ENCODE results near the gene CD2AP.

CD2AP gene

DNA sequence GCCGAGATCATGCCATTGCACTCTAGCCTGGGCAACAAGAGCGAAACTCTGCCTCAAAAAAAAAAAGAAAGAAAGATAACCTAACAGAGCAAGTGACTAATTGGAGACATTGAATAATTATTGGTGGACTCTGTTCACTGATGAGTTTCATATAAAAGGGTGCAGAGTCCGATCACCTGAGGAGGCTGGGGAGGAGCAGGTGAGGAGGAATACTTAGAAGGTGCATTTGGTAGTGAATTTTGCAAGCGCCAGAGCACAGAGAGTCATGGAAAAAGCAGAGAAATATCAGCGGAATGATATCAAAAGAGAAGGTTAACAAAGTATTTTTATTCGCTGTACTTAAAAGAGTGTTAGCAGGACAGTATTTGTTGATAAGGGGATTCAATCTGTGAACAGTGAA lies 44.4 kb downstream of the CD2AP start:
- DNase-seq (ENCODE audit: low read depth), result no peak
- TF ChIP-seq, protein P1, sequence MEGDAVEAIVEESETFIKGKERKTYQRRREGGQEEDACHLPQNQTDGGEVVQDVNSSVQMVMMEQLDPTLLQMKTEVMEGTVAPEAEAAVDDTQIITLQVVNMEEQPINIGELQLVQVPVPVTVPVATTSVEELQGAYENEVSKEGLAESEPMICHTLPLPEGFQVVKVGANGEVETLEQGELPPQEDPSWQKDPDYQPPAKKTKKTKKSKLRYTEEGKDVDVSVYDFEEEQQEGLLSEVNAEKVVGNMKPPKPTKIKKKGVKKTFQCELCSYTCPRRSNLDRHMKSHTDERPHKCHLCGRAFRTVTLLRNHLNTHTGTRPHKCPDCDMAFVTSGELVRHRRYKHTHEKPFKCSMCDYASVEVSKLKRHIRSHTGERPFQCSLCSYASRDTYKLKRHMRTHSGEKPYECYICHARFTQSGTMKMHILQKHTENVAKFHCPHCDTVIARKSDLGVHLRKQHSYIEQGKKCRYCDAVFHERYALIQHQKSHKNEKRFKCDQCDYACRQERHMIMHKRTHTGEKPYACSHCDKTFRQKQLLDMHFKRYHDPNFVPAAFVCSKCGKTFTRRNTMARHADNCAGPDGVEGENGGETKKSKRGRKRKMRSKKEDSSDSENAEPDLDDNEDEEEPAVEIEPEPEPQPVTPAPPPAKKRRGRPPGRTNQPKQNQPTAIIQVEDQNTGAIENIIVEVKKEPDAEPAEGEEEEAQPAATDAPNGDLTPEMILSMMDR (IDR thresholded peaks at IDR 0.05; ENCODE audit: insufficient read depth, low read depth, low read length, missing control alignments), result no peak
- no peak overlapping the region for H3K4me3 ChIP-seq (ENCODE audit: low read depth, low read length)

DNA sequence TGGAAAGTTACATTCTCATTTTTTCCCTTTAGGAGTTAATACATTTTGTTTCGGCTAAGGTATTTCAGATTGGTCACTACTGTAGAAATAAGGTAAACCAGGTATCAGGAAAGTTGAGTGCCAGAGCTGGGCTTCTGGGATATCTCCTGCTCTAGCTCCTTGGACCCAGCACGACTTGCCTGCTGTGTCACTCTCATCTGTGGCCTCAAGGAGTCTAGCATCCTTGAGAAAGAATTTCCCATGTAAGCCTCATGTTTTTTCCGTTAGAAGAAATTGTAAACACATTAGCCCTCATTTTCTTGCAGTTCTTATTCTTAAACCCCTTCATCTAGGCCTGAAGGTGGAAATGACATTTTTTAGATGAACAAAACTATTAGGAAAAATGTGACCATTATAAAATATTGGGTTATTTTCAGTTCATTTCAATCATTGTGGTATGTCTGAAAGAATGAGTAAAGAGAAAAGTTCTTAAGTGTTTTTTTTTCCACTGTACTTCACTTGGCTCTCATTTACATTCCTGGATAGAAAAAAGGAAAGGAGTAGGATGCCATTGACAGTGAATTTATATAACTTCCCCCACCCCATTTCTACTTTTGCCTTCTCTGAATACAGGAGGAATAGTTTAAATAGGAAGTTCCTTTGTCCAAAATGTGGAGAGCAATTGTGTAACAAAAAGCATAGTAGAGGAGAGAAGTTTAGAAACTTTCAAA lies 46.7 kb downstream of the CD2AP start:
- TF ChIP-seq, protein P1 (IDR thresholded peaks at IDR 0.05; ENCODE audit: insufficient read depth, low read depth, low read length, missing control alignments), result no peak
- no peak for DNase-seq (ENCODE audit: low read depth)
- no peak overlapping the region for H3K4me3 ChIP-seq (ENCODE audit: low read depth, low read length)

DNA sequence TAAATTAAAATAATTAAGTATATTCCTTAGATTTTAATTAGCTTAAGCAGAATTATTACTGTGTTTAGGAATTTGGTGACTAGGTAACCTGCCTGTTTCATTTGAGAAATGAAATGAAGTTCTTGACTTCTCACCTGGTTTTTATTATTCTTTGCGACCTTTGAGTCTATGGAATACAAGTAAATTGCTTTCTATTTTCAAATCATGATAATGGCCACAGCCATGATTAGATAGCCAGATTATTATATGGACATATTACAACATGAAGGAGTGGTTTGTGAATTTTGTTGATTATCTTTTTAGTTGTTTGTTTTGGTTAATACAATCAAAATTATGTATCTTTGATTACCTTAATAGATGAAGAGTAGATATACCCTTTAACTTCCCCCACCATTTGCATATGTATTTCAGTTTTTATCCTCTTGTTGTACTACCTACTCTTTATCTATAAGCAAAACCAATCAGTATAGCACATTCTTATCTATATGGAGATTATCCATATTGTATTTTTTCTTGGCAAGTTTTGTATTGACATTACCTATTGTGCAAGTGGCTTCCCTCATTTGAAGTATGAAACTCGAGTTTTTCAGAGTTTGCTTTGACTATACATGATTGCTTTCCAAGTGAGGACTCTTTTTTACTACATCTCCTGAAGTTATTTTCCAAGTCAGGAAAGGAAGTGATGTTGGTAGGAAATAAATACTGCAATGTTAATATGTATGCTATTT lies 47.9 kb downstream of the CD2AP start:
- no peak overlapping the region for H3K4me3 ChIP-seq (ENCODE audit: low read depth, low read length)
- TF ChIP-seq, protein P1 (IDR thresholded peaks at IDR 0.05; ENCODE audit: insufficient read depth, low read depth, low read length, missing control alignments), result no peak
- DNase-seq (ENCODE audit: low read depth), result no peak

DNA sequence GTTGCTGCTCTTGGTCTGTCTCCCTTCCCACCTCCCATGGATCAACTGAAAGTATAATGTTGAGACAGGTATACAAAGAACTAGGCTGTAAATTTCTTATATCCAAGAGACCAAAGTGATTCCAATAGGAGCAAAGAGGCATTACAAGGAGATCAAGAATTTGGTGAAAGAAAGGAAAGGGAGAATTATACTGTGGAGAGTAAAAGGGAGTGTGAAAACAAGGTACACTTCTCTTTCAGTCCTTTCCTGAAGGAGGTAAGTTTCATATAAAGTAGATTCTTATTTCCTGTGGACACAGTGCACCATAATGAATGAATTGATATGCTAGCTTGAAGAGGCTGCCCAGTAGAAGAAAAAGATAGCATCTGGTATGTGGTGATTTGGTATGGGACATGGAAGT lies 49.7 kb downstream of the CD2AP start:
- TF ChIP-seq, protein P1 (IDR thresholded peaks at IDR 0.05; ENCODE audit: insufficient read depth, low read depth, low read length, missing control alignments), result no peak
- DNase-seq (ENCODE audit: low read depth), result no peak
- no peak overlapping the region for H3K4me3 ChIP-seq (ENCODE audit: low read depth, low read length)

DNA sequence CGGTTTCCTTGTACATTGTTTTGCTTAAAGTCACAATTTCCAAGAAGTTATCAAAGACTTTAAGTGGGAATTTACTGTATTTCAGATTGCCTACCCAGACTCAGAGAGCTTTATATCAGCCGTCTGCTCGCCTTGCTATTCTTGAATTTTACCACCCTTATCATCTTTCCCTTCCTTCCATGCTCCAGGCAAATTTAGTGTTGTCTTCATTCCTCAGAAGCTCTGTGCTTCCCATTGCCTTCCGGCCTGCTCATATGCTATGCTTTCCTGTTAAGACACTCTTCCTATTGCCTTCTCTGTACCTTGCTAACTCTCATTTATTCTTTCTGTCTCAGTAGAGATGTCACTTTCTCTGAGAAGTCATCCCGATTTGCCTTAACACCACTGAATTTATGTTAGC lies 52.1 kb downstream of the CD2AP start:
- TF ChIP-seq, protein P1 (IDR thresholded peaks at IDR 0.05; ENCODE audit: insufficient read depth, low read depth, low read length, missing control alignments), result no peak
- H3K4me3 ChIP-seq (ENCODE audit: low read depth, low read length), result no peak overlapping the region
- no peak for DNase-seq (ENCODE audit: low read depth)

DNA sequence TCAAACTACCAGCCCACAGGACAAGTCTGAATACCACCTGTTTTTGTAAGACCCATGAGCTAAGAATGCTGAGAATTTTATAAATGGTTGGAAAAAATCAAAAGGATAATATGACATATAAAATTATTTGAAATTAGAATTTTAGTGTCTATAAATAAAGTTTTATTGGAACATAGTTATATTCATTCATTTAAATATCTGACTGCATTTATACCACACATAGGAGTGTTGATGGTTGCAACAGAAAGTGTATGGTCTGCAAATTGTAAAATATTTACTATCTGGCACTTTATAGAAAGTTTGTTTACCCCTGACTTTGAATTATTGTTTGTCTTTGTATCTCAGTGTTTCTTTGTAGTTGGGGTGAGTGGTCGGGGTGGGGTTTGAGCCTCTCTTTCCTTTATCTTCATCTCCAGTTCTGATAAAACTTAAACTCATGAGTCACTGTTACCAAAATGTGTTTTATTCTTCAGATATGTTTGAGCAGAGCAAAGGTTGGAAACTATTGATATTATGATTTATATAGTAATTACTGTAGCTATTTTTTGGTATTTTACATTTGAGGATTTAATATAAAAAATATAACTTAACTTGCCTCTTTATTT lies 55.5 kb downstream of the CD2AP start:
- no peak for DNase-seq (ENCODE audit: low read depth)
- TF ChIP-seq, protein P1 (IDR thresholded peaks at IDR 0.05; ENCODE audit: insufficient read depth, low read depth, low read length, missing control alignments), result no peak
- no peak overlapping the region for H3K4me3 ChIP-seq (ENCODE audit: low read depth, low read length)
